Pulmonary artery endothelial cell (primary cell): Measurements from ENCODE around the gene WDR1. TPM values are rescaled to one million over a fixed set of nuclear protein-coding genes. Genes with fewer than 3 reads are reported as not detected.

Experiments used
- DNase-seq: peaks from one replicate; pipeline ENCODE4 v3.0.0-alpha.2; 2011; ENCODE audit warnings: low read depth, low spot score
- total RNA-seq: library from RNA; depleted of rRNA; stranded (reverse); fragments of >200 nt; gene quantifications from 2 replicates; pipeline ENCODE4 v1.2.3, GENCODE V29; 2014

Gene WDR1
- total RNA-seq, 1 donor from 2014 or later = 632 TPM

- no peak for DNase-seq
These were observed 44.1 kb downstream of the WDR1 start for GRCh38 chr4:10072420-10073017.

DNA sequence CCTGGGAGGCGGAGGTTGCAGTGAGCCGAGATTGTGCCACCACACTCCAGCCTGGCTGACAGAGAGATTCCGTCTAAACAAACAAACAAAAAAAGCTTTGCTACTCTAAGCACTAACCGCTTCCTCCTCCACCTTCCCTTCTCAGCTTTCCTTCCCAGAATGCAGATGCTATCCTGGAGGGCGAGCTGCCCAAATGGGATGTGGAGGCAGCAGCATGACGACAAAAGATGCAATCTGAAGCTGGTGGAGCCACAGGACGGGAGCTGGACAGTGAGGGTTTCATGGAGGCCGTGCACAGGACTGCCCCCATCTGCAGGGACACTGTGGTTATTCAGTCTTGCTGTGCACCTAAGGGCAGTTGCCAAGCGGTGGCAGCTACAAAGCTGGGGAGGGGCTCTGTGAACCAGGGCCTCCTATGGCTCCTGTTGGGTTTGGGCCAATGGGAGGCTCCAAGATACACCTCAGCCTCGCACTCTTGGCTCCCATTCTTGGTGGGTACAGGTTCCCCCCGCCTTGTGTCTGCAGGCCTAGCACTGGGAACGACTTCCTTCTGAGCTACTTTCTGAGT lies 47.4 kb downstream of the WDR1 start:
- no peak for DNase-seq

- DNase-seq = no peak
These were observed 49.6 kb downstream of the WDR1 start for GRCh38 chr4:10066670-10067651.

DNA sequence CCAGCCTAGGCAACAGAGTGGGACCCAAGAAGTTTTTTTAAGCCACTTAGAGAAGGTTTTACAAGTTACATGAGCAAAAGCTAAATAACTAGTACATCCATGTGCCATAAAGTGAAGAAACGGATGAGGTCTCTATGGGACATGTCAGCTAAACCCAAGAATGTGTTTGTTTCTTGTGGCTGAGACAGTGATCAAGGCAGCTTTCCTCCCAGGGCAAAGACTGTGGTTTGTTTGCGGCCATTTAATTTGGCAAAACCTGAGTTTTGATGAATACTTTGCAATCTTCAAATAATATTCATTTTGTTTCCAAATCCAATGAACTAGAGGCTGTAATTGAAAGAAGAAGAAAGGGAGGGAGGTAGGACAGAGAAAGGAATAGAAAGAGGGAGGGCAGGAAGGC lies 50.4 kb downstream of the WDR1 start:
- DNase-seq = no peak

DNA sequence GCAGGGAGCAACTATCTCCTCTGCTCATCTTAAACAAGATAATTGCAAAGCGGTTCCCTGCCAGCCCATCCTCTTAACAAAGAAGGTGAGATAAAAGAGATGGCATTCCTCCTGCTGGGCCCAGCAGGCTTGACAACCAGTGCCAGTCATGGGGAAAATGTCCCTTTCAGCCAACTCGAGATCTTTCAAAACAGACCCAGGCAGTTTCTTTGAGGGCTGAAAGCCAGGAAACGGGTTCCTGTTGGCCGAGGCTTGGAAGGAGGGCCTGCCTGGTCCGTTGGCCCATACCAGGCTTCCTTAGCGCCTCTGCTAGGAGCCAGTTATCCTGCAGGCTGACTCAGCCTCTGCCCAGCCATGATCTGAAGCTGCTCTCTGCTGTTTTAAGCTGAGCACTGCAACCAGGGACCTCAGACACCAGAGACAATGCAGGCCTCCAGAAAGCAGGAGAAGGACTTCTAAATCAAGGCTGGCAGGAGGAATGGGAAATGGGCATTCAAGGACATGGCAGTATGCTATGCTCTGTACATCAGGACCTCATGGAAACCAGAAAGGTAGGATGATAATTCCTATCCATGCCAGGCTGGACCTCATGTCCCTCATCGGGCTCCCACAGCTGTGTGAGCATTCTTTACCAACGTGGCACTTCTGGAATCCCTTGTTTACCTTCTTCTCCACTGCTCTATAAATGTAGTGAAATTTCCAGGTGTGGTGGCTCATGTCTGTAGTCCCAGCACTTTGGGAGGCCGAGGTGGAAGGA lies 52.9 kb downstream of the WDR1 start:
- peak; percentile 73 for DNase-seq

- DNase-seq = no peak
These were observed 54.8 kb downstream of the WDR1 start for GRCh38 chr4:10061650-10062415.

- DNase-seq = no peak
These were observed 58.2 kb downstream of the WDR1 start for GRCh38 chr4:10058371-10058770.

DNA sequence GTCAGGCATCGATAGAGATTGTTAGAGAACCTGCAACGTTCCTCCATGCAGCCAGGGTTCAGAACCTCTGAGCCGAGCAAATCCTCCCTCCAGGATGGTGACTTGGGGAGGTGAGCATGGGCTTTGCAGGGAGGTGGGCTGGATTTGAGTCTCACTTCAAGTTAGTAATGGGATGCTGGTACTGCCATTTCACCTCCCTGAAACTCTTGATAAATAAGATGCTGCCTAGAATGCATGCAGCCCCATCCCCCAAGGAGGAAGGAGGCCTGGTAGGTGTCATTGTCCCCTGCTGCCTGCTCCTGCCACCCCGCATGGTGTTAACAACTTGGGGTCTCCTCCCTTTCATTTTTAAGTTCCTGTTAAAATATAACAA lies 59.6 kb downstream of the WDR1 start:
- no peak for DNase-seq

GRCh38 chr4:10056334-10057022 lies 60.1 kb downstream of the WDR1 start:
- no peak for DNase-seq

GRCh38 chr4:10055871-10056270 lies 60.7 kb downstream of the WDR1 start:
- DNase-seq = no peak

DNA sequence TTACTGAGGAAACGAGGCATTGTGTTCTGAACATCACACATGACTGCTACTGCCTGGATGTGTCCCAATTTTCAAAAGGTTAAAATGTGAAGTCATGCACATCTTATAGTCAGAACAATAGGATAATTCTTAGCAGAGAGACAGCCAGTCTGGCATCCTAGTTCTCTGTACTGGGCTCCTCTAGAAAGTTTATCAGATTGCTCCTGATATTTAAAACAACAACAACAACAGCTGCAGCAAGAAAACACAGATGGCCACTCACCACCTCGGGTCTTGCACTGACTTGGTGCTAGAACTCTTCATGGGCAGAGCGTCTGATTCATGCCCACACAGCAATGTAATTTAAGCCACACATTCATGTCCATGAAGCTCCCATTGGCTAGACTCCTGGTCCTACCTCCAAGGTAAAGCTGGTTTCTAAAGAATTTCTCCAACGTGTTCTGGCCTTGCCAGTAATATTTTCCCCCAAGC lies 62.0 kb downstream of the WDR1 start:
- peak; percentile 49 for DNase-seq

DNA sequence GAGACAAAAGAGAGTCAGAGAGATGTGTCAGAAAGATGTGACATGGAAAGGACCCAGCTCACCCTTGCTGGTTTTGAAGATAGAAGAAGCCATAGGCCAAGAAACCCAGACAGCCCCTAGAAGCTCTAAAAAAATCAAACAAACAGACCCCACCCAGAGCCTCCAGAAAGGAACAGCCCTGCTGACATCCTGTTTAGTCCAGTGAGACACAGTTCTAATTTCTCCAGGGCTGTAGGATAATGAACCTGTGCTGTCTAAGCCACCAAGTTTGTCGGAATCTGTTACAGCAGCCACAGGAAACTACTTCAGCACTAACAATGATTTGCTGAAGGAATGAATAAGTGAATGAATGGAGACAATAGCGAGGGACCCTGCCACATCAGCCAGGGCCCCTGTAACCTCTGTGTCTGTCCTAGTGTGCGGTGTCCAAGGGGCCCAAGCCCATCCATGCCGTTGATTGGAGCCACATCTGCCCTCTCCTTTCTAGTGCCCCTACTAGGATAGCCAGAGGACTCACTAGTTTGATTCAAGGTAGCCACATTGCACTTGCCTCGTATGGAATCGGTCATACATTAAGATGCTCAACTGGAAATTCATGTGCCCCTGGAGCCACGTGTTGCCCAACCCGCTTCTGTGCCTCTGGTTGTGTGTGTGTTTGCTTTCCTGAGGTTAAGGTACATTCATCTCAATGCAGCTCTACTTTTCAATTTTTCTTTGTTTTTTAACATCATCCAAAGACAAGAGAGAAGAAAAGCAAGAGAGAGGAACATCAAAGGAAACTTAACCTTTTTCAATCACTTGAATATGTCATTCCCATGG lies 62.8 kb downstream of the WDR1 start:
- no peak for DNase-seq

GRCh38 chr4:10051517-10052135 lies 65.0 kb downstream of the WDR1 start:
- DNase-seq = no peak

- no peak for DNase-seq
These were observed 65.9 kb downstream of the WDR1 start for GRCh38 chr4:10050721-10051120.

DNA sequence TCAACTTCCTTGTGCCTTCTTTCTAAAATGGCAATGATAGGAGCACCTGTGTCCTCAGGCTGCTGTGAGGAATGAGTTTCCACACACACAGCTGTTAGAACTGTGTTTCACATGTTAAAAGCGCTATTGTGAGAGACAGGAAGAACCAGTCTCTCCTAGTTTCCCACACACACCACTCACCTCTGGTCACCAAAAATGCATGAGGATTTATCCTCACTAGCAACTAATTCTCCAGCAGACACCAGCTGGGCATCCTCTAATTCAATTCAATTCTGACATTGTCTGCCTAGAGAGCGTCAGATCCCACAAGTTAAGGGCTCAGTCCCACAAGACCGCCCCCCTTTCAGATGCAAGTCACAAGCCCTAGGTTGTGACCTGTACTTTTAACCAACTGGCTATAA lies 66.3 kb downstream of the WDR1 start:
- DNase-seq = no peak

DNA sequence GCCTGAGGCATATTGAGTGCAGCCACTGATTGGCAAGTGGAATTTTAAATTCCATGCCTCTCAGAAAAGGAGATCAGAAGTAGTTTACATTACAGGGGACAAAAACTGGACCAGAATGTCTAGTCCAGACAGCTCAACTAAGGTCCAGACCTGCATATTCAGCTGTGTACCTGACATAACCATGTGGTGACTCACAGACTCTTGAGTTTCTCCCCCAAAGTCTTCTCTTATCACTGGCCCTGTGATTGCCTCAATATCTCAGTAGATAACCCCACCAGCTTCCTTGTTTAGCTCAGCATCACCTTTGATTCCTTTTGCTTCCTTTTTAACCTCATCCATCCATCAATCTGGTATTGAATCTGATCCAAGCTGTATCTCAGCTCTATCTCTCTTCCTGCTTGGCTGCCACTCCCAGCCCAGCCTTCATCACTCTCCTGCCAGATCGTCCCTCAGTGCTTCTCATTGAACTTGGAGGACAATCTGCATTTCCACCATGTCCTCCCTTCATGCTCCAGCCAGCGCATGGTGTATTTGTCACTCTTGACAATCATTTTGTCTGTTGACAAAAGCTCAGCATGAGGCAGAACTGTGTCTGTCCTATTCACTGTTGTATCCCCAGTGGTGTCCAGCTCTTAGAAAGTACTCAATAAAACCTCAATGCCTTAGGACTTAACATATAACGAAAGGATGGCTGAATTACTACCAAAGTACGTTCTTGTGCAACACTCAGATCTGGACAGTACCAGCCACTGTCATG lies 67.5 kb downstream of the WDR1 start:
- DNase-seq = no peak

- no peak for DNase-seq
These were observed 68.6 kb downstream of the WDR1 start for GRCh38 chr4:10047967-10048366.

GRCh38 chr4:10046471-10046870 lies 70.1 kb downstream of the WDR1 start:
- DNase-seq = no peak
